ENCODE results near the gene TCF4. TPM values are rescaled to one million over a fixed set of nuclear protein-coding genes. Genes with fewer than 3 reads are reported as not detected.
A peak's percentile ranks its signal among the peaks of the same experiment; 100 is the strongest.

TCF4 gene
- total and polyA plus RNA-seq, 5 donors = 17.3 to 73.6 (median 58.7) TPM

DNA sequence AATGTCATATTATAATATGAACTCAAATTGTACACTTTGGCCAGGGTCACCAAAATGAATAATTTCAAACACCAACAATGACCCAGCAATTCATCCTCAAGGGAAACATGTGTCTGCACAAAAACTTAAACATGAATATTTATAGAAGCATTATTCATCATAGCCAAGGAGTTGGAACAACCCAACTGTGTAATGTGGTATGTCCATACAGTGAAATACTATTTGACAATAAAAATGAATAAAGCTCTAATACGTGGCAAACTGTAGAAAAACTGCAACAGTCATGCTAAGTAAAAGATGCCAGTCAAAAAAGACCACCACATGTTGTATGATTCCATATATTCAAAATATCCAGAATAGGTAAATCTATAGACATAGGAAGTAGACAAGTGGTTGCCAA, 334.2 kb downstream of the TCF4 start:
- DNase-seq (no peak), ATAC-seq (no peak)
- no peak overlapping the region for H3K27ac ChIP-seq (ENCODE audit: low read length)
- intact Hi-C loops (cut with DNase I) = no loop called here
- H3K4me3 ChIP-seq (ENCODE audit: low read length) = no peak overlapping the region
- no peaks in the 10 kb centered on the region for H3K4me1 ChIP-seq (ENCODE audit: control insufficient read depth, insufficient read depth, low read length)
- no peaks in the 10 kb centered on the region for H3K9me3 ChIP-seq (ENCODE audit: control insufficient read depth, low read length)
- H3K27me3 ChIP-seq (ENCODE audit: control insufficient read depth, insufficient read depth) = no peaks in the 10 kb centered on the region
- WGBS = 97% methylated on average over 1 of the region's 1 CpG

DNA sequence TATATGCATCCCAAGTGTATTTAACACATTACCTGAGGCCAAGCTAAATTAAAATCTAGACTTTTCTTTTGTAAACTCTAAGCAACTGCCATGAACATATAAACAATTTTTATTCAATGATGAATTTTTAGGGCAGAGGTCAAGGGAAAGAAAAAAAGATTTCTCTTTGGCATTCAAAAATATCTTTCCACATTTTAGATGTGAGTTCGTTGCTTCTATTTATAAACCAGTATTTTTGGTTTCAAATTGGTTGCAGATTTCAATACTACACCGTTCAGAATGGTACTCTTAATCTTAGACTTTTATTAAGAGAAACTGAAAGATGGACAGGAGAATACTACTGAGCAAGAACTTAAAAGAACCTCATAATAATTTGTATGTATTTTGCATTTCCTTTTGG, 335.1 kb downstream of the TCF4 start:
- DNase-seq (no peak), ATAC-seq (no peak)
- no peaks in the 10 kb centered on the region for H3K9me3 ChIP-seq (ENCODE audit: control insufficient read depth, low read length)
- H3K4me1 ChIP-seq (ENCODE audit: control insufficient read depth, insufficient read depth, low read length) = peaks cover 2% of the 10 kb centered on the region
- H3K27ac ChIP-seq (ENCODE audit: low read length) = no peak overlapping the region
- no peaks in the 10 kb centered on the region for H3K27me3 ChIP-seq (ENCODE audit: control insufficient read depth, insufficient read depth)
- WGBS = 16% methylated on average over 2 of the region's 2 CpGs
- intact Hi-C loops (cut with DNase I) = no loop called here
- H3K4me3 ChIP-seq (ENCODE audit: low read length) = no peak overlapping the region

DNA sequence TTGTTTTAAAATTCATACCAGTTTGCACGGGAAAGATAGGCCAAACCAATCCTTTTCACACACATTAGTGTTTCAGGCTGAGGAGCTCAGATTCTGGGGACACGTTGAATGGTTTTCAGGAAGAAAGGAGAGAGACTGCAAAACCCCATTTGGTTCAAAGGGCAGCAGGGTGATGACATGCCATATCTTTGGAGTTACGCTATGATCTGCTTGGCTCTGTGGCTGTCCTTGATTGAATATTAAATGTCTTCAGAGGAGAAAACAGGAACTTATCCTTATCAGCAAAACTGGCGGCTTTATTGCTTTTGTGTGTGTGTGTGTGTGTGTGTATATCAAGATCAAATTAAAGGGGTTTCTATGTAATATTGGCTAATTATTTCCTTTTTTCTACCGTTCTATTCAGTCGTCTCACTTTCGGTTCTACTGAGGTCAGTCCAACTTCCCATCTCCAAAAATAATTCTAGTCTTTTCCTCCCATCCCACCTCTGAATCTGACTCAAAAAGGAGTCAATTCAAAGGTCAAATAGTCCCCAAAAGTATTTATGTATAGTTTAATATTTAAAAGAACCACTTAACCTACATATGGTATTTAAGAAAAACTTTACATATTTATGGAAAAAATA, 335.8 kb downstream of the TCF4 start:
- DNase-seq = no peak
- Histone ChIP-seq H3K27me3 (ENCODE audit: control insufficient read depth, insufficient read depth) (no peaks in the 10 kb centered on the region), H3K4me3 (ENCODE audit: low read length) (peak overlapping the region; percentile 13), H3K27ac (ENCODE audit: low read length) (peak overlapping the region; percentile 85), H3K4me1 (ENCODE audit: control insufficient read depth, insufficient read depth, low read length) (peaks cover 2% of the 10 kb centered on the region), H3K9me3 (ENCODE audit: control insufficient read depth, low read length) (no peaks in the 10 kb centered on the region)
- 33% methylated on average over 7 of the region's 7 CpGs for WGBS
- intact Hi-C loops (cut with DNase I) = no loop called here
- ATAC-seq = peak; percentile 55 to 69

DNA sequence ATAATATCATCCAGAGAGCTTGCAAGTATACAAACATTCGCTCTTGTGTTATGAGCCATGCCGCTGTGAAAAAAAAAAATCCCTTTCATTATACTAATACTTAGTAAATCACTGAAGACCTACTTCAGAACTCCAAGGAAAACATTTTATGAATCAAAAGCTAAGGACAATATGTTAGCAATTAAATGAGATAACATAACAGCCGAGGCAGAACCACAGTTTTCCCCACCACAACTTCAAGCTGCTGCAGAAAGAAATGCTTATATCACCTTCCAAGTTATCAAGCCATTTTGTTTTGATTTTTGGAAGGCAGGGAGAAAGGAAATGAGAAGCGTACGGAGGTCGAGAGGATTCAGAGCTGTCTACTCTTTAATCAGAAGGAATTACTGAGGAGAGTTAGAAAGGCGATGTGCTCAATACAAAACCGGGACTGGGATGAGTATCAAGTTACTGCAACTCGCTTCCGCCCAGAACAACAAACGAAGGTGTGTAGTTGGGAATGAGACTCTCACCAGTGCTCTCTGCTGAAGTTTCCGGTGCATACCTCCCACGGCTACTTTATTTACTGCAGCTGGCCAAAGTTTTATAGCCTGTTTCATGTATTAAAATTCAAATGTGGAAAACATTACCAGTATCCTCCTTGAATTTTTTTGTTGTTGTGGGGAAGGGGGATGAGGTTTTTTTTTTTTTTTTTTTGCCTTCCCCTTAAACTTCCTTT, 336.6 kb downstream of the TCF4 start:
- intact Hi-C loops (cut with DNase I) = no loop called here
- no peak overlapping the region for H3K4me3 ChIP-seq (ENCODE audit: low read length)
- peak overlapping the region; percentile 39 for H3K27ac ChIP-seq (ENCODE audit: low read length)

DNA sequence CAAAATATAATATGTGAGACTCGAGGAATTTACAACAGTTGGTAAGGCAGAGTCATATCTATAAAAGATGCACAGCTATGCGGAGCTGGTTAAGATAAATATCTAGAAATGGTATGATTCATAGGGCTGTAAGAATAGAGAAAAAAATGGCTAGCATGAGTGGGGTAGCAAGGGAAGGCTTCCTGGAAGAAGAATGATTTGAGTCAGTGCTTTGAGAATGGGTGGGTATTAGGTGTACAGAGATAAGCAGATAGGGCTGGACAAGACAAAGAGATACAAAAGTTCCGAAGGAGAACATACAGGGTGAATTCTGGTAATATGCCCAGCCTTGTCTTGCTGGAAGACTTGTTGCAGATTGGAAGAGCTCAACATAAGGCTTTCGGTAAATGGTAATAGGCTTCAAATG, 337.2 kb downstream of the TCF4 start:
- Histone ChIP-seq H3K4me1 (ENCODE audit: control insufficient read depth, insufficient read depth, low read length) (peaks cover 2% of the 10 kb centered on the region), H3K9me3 (ENCODE audit: control insufficient read depth, low read length) (no peaks in the 10 kb centered on the region), H3K27me3 (ENCODE audit: control insufficient read depth, insufficient read depth) (no peaks in the 10 kb centered on the region), H3K4me3 (ENCODE audit: low read length) (no peak overlapping the region), H3K27ac (ENCODE audit: low read length) (no peak overlapping the region)
- WGBS = 73% methylated on average over 4 of the region's 4 CpGs
- no peak for ATAC-seq
- no peak for DNase-seq
- intact Hi-C loops (cut with DNase I) = no loop called here

More for the DNA sequence above, 336.6 kb downstream of the TCF4 start:
- no peaks in the 10 kb centered on the region for H3K9me3 ChIP-seq (ENCODE audit: control insufficient read depth, low read length)
- ATAC-seq = peak; percentile 38 to 57
- no peak for DNase-seq
- WGBS = 42% methylated on average over 13 of the region's 13 CpGs
- H3K27me3 ChIP-seq (ENCODE audit: control insufficient read depth, insufficient read depth) = no peaks in the 10 kb centered on the region
- H3K4me1 ChIP-seq (ENCODE audit: control insufficient read depth, insufficient read depth, low read length) = peaks cover 2% of the 10 kb centered on the region

DNA sequence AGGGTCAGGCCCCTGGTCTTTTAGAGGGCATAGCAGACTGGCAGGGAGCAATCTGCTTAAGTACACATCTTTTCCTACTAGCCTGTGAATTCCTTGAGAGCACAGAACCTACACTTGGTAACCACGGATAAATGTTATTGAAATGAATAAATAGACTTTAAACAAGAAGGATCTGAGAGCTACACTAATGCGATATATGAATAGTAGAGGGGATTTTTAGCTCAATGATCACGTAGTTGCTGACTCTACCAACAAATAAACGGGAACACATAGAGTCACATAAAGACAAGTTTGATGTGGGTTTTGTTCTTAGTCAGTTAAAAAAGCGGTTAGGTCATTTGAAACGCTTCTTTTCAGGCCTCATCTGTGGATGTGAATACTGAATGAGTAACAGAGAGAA, 338.4 kb downstream of the TCF4 start:
- intact Hi-C loops (cut with DNase I) = no loop called here
- no peaks in the 10 kb centered on the region for H3K9me3 ChIP-seq (ENCODE audit: control insufficient read depth, low read length)
- 93% methylated on average over 6 of the region's 6 CpGs for WGBS
- ATAC-seq (no peak), DNase-seq (no peak)
- peaks cover 4% of the 10 kb centered on the region for H3K4me1 ChIP-seq (ENCODE audit: control insufficient read depth, insufficient read depth, low read length)
- no peaks in the 10 kb centered on the region for H3K27me3 ChIP-seq (ENCODE audit: control insufficient read depth, insufficient read depth)
- no peak overlapping the region for H3K27ac ChIP-seq (ENCODE audit: low read length)
- no peak overlapping the region for H3K4me3 ChIP-seq (ENCODE audit: low read length)

DNA sequence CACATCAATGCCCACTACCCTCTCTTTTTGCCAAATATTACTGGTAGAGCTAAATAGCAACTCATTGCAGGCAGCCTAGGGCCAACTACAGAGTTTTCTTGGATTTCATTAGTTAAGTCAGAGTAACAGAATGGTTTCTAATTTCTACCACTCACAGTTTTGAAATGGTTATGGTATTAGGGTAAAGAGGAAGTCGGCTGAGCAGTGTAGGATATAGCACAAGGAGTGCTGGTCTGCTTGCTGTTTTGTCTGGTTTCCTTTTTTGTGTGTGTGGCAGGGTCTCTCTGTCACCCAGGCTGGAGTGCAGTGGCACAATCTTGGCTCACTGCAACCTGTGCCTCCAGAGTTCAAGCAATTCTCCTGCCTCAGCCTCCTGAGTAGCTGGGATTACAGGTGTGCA, 339.5 kb downstream of the TCF4 start:
- H3K4me3 ChIP-seq (ENCODE audit: low read length) = no peak overlapping the region
- ATAC-seq (no peak), DNase-seq (no peak)
- WGBS = 72% methylated on average over 1 of the region's 1 CpG
- H3K4me1 ChIP-seq (ENCODE audit: control insufficient read depth, insufficient read depth, low read length) = peaks cover 5% of the 10 kb centered on the region
- no peaks in the 10 kb centered on the region for H3K9me3 ChIP-seq (ENCODE audit: control insufficient read depth, low read length)
- intact Hi-C loops (cut with DNase I) = no loop called here
- no peaks in the 10 kb centered on the region for H3K27me3 ChIP-seq (ENCODE audit: control insufficient read depth, insufficient read depth)
- H3K27ac ChIP-seq (ENCODE audit: low read length) = no peak overlapping the region

DNA sequence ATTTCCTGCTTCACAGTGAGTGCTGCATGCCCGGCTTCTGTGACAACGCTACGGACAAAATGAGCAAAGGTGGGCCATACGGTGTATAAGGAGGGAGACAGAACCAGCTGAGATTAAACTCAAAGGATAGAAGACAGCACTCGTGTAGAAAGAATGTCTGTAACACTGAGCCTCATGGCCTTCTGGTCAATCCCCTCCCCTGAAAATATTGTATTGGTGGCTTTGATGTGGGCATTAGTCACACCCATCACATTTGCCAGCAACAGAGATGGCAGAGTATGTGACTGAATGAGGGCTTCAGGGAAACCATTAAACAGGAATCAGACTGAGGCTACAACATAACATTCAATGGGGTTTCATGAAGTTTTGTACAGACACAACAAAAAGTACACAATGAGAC, 341.0 kb downstream of the TCF4 start:
- no peak for ATAC-seq
- Histone ChIP-seq H3K9me3 (ENCODE audit: control insufficient read depth, low read length) (no peaks in the 10 kb centered on the region), H3K27me3 (ENCODE audit: control insufficient read depth, insufficient read depth) (no peaks in the 10 kb centered on the region), H3K4me3 (ENCODE audit: low read length) (no peak overlapping the region), H3K4me1 (ENCODE audit: control insufficient read depth, insufficient read depth, low read length) (peaks cover 6% of the 10 kb centered on the region), H3K27ac (ENCODE audit: low read length) (no peak overlapping the region)
- 81% methylated on average over 5 of the region's 5 CpGs for WGBS
- no peak for DNase-seq
- intact Hi-C loops (cut with DNase I) = no loop called here

DNA sequence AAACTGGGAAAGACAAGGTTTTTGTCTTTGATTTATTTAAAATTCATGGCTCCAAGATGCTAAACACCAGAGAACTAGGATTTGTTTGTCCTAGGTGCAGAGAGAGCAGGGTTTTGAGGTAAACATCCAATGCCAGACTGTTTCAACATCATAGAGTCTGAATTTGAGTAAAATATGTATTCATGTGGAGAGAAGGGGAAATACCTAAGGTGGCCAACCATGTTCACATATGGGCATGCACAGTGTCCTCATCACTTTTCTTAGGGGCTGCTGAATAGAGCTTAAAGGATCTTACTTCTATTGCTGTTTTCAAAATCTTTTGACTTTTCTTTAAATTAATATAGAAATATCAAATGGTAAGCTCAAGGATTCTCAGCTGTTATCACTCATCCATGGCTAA, 341.7 kb downstream of the TCF4 start:
- Histone ChIP-seq H3K4me3 (ENCODE audit: low read length) (no peak overlapping the region), H3K4me1 (ENCODE audit: control insufficient read depth, insufficient read depth, low read length) (peaks cover 6% of the 10 kb centered on the region), H3K27me3 (ENCODE audit: control insufficient read depth, insufficient read depth) (no peaks in the 10 kb centered on the region), H3K27ac (ENCODE audit: low read length) (no peak overlapping the region), H3K9me3 (ENCODE audit: control insufficient read depth, low read length) (no peaks in the 10 kb centered on the region)
- intact Hi-C loops (cut with DNase I) = no loop called here
- DNase-seq (no peak), ATAC-seq (no peak)

DNA sequence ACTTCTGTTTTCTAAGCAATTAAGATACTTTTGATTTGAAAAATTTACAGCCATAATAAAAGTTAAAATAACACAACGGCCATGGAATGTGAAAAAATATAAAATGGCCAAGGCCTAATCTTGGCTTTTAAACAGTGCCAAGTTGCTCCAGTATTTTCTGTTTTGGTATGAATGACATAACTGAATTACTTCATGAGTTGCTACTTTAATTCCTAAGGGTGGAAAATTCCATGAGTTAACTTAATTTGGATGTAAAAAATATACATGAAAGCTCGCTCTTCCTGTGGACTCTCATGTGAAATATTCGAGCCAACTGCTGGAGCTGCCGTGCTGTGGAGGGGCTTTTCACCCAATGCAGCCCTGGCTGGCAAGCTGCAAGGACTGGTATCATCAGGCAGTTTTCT, 342.8 kb downstream of the TCF4 start:
- 45% methylated on average over 4 of the region's 4 CpGs for WGBS
- H3K27me3 ChIP-seq (ENCODE audit: control insufficient read depth, insufficient read depth) = no peaks in the 10 kb centered on the region
- ATAC-seq (no peak), DNase-seq (no peak)
- intact Hi-C loops (cut with DNase I) = no loop called here
- no peaks in the 10 kb centered on the region for H3K9me3 ChIP-seq (ENCODE audit: control insufficient read depth, low read length)
- peak overlapping the region; percentile 93 for H3K27ac ChIP-seq (ENCODE audit: low read length)
- no peak overlapping the region for H3K4me3 ChIP-seq (ENCODE audit: low read length)
- peaks cover 6% of the 10 kb centered on the region for H3K4me1 ChIP-seq (ENCODE audit: control insufficient read depth, insufficient read depth, low read length)

DNA sequence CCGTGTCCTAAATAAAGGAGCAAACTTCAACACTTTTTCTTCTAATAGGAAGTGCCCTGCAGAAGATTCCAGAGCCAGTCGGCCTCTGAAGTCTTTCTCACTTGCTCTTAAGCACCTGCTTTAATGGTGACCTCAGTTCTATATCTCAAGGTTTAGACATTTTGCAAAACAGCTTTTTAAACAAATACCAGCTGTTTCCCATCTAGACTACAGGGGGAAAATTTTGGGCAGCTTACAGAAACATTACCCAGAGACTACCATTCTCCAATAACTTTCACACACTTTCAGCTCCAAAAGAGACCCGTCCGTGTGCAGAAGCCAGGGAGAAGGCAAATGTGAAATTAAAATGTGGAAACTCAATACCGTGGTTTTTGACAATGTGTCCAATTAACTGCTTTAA, 343.4 kb downstream of the TCF4 start:
- H3K4me1 ChIP-seq (ENCODE audit: control insufficient read depth, insufficient read depth, low read length) = peaks cover 6% of the 10 kb centered on the region
- H3K4me3 ChIP-seq (ENCODE audit: low read length) = no peak overlapping the region
- DNase-seq = no peak
- no peaks in the 10 kb centered on the region for H3K9me3 ChIP-seq (ENCODE audit: control insufficient read depth, low read length)
- intact Hi-C loops (cut with DNase I) = loop anchor here in 1 of 4 donors (5.0 kb wide), 1 partner anchor 78 kb away; no protein-coding TSS in a partner anchor
- ATAC-seq = peak; percentile 21 to 34
- H3K27me3 ChIP-seq (ENCODE audit: control insufficient read depth, insufficient read depth) = no peaks in the 10 kb centered on the region
- peak overlapping the region; percentile 36 for H3K27ac ChIP-seq (ENCODE audit: low read length)
- WGBS = 42% methylated on average over 5 of the region's 5 CpGs

Measured in right cardiac atrium (tissue), 5 donors.